OCI-LY7 (cell line): Measurements from ENCODE around the gene CCNE1.
"Not testable (repeated sequence)": the region's sequence is repeated elsewhere in the genome, so short reads cannot be mapped to it uniquely, and the experiment has no call there.

Experiments
- CTCF ChIP-seq: fragments of 200-600 bp; sonication (generic); conservative IDR thresholded peaks from 2 replicates; pipeline ENCODE4 v1.5.1; 2014; ENCODE audit warnings: mild to moderate bottlenecking, antibody characterized with exemption, low read length, moderate library complexity, mixed read lengths
- EZH2phosphoT487 ChIP-seq: fragments of 200-600 bp; sonication (generic); IDR thresholded peaks from 2 replicates; pipeline ENCODE4 v1.6.1; 2018; ENCODE audit warnings: low read depth, borderline replicate concordance, mild to moderate bottlenecking, mixed run types, antibody characterized with exemption, low read length, moderate library complexity, mixed read lengths

- not testable (repeated sequence) for TF ChIP-seq CTCF, EZH2phosphoT487
Measured at GRCh38 chr19:29825263-29825662, 13.5 kb downstream of the CCNE1 start.
